GM23338 (cell line): ENCODE results near the gene JAZF1.

ENCODE experiments used
- EZH2 ChIP-seq: fragments of 200-600 bp; sonication (generic); IDR thresholded peaks from one replicate; pipeline ENCODE4 v1.8.0; 2017; ENCODE audit warnings: antibody characterized with exemption, mild to moderate bottlenecking, low read depth; ENCODE audit not compliant: unreplicated experiment
- EZH2phosphoT487 ChIP-seq: fragments of 200-600 bp; sonication (generic); IDR thresholded peaks from one replicate; pipeline ENCODE4 v1.8.1; 2018; ENCODE audit warnings: antibody characterized with exemption; ENCODE audit not compliant: unreplicated experiment
- JUNB ChIP-seq: IDR thresholded peaks from one replicate; pipeline ENCODE4 v1.6.1; 2016; ENCODE audit warnings: antibody characterized with exemption; ENCODE audit not compliant: unreplicated experiment
- POLR2AphosphoS5 ChIP-seq: IDR thresholded peaks from 2 replicates; pipeline ENCODE4 v1.6.1; 2016; ENCODE audit warnings: antibody characterized with exemption, low read depth
- ZNF114 ChIP-seq: fragments of 250-450 bp; sonication (Bioruptor Pico); IDR thresholded peaks from 2 replicates; pipeline ENCODE4 v1.5.0; 2020; ENCODE audit warnings: mild to moderate bottlenecking, moderate library complexity
- ZNF331 ChIP-seq: fragments of 250-450 bp; sonication (Bioruptor Pico); IDR thresholded peaks from 2 replicates; pipeline ENCODE4 v1.5.0; 2020; ENCODE audit warnings: low read depth, mild to moderate bottlenecking, moderate library complexity
- TF ChIP-seq, protein P1 (sequence below): IDR thresholded peaks from 2 replicates; pipeline ENCODE4 v1.6.1; 2016; ENCODE audit warnings: antibody characterized with exemption
- TF ChIP-seq, protein P2 (sequence below), 2 experiments: fragments of 200-600 bp in 1 of 2; sonication (generic) in 1 of 2; conservative IDR thresholded peaks; 2 replicates each; pipeline versions ENCODE4 v1.5.1 to v1.6.1; 2016 to 2017; ENCODE audit warnings: antibody characterized with exemption in 2 of 2, low read depth in 2 of 2, mild to moderate bottlenecking in 2 of 2, moderate library complexity in 1 of 2
- TF ChIP-seq, protein P3 (sequence below): IDR thresholded peaks from one replicate; pipeline ENCODE4 v1.6.1; 2018; ENCODE audit warnings: antibody characterized with exemption; ENCODE audit not compliant: unreplicated experiment

DNA sequence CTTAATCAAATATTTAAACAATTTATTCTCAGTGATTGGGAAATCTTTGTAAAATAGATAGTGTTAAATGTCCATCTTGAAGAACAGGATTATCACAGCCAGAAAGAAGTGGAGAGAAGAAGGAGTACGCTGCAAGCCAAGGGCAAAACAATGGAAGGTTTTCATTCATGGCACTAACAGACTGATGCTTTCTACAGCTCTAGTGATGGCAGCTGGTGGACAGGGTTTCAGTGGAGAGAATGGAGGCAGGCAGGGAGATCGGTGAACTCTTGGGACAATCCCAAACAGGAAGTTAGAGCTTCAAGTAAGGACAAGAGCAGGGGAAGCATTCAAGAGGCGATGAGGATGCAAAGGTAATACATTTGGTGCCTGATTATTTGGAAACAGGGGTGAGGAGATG is 207.0 kb downstream of the JAZF1 start:
- TF ChIP-seq, protein P1, sequence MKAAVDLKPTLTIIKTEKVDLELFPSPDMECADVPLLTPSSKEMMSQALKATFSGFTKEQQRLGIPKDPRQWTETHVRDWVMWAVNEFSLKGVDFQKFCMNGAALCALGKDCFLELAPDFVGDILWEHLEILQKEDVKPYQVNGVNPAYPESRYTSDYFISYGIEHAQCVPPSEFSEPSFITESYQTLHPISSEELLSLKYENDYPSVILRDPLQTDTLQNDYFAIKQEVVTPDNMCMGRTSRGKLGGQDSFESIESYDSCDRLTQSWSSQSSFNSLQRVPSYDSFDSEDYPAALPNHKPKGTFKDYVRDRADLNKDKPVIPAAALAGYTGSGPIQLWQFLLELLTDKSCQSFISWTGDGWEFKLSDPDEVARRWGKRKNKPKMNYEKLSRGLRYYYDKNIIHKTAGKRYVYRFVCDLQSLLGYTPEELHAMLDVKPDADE = no peak
- TF ChIP-seq POLR2AphosphoS5 = no peak
- no peak for TF ChIP-seq EZH2
- TF ChIP-seq, protein P2, sequence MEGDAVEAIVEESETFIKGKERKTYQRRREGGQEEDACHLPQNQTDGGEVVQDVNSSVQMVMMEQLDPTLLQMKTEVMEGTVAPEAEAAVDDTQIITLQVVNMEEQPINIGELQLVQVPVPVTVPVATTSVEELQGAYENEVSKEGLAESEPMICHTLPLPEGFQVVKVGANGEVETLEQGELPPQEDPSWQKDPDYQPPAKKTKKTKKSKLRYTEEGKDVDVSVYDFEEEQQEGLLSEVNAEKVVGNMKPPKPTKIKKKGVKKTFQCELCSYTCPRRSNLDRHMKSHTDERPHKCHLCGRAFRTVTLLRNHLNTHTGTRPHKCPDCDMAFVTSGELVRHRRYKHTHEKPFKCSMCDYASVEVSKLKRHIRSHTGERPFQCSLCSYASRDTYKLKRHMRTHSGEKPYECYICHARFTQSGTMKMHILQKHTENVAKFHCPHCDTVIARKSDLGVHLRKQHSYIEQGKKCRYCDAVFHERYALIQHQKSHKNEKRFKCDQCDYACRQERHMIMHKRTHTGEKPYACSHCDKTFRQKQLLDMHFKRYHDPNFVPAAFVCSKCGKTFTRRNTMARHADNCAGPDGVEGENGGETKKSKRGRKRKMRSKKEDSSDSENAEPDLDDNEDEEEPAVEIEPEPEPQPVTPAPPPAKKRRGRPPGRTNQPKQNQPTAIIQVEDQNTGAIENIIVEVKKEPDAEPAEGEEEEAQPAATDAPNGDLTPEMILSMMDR (conservative IDR thresholded peaks at IDR 0.05; ENCODE audit: low read depth in 2 of 2) = no peak
- TF ChIP-seq, protein P3, sequence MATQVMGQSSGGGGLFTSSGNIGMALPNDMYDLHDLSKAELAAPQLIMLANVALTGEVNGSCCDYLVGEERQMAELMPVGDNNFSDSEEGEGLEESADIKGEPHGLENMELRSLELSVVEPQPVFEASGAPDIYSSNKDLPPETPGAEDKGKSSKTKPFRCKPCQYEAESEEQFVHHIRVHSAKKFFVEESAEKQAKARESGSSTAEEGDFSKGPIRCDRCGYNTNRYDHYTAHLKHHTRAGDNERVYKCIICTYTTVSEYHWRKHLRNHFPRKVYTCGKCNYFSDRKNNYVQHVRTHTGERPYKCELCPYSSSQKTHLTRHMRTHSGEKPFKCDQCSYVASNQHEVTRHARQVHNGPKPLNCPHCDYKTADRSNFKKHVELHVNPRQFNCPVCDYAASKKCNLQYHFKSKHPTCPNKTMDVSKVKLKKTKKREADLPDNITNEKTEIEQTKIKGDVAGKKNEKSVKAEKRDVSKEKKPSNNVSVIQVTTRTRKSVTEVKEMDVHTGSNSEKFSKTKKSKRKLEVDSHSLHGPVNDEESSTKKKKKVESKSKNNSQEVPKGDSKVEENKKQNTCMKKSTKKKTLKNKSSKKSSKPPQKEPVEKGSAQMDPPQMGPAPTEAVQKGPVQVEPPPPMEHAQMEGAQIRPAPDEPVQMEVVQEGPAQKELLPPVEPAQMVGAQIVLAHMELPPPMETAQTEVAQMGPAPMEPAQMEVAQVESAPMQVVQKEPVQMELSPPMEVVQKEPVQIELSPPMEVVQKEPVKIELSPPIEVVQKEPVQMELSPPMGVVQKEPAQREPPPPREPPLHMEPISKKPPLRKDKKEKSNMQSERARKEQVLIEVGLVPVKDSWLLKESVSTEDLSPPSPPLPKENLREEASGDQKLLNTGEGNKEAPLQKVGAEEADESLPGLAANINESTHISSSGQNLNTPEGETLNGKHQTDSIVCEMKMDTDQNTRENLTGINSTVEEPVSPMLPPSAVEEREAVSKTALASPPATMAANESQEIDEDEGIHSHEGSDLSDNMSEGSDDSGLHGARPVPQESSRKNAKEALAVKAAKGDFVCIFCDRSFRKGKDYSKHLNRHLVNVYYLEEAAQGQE = no peak
- TF ChIP-seq ZNF331 = no peak
- no peak for TF ChIP-seq ZNF114 (CRISPR knock-in tag)
- TF ChIP-seq JUNB = no peak
- TF ChIP-seq EZH2phosphoT487 = no peak
